ENCODE measurements around the gene PWWP2A.
"Not testable (repeated sequence)": the region's sequence is repeated elsewhere in the genome, so short reads cannot be mapped to it uniquely, and the experiment has no call there.

The PWWP2A gene

DNA sequence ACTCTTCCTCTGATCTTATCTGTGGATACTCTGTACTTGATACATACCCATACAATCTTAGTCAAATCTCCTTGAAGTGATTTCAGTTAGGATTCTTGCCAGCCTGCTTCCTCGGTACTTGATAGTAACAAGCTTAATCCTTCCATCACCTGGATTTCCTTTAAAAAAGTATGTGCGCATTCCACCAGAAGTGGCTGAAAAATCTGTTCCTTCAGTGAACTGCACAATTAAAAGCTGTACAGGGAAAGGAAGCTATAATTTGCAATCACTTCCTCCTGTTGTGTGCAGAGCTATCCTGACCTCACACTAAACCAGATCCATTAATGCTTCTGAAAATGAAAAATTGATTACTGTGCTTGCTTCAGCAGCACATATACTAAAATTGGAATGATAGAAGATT, 47.3 kb downstream of the PWWP2A start:
- no peak for DNase-seq (ENCODE audit: low read depth)

DNA sequence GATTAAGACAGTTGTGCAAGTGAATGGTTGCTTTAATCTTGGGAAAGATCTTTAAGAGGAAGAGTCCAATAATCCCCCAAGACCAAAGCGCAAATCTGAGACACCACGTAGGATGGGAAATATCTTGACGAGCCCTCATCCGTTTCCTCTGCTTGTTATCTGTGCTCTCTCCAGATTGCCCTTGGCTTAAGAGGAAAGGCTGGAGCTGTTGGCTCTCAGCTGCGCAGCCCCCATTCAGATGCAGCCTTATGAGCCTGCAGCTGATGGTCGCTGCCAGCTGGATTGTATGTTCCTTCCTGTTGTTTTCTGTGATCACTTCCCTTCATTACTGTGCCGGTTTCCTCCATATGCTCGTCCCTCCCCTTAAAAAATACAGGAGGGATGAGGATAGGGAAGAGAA, 47.7 kb downstream of the PWWP2A start:
- peak; percentile 14 for DNase-seq (ENCODE audit: low read depth)

DNA sequence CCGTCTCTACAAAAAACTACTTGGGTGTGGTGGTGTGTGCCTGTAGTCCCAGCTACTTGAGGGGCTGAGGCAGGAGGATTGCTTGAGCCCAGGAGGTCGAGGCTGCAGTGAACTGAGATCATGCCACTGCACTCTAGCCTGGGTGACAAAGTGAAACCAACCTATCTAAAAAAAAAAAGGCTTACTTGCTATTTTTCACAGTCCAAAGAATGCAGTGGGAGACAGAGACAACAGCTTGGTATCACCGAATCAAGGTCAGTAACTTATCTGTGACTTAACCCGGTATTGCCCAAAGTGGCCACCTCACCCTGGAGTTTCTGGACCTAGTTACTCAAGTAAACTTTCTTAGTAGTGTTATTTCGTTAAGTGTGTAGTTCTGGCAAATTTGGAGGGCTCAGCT, 50.1 kb downstream of the PWWP2A start:
- not testable (repeated sequence) for DNase-seq (ENCODE audit: low read depth)

DNA sequence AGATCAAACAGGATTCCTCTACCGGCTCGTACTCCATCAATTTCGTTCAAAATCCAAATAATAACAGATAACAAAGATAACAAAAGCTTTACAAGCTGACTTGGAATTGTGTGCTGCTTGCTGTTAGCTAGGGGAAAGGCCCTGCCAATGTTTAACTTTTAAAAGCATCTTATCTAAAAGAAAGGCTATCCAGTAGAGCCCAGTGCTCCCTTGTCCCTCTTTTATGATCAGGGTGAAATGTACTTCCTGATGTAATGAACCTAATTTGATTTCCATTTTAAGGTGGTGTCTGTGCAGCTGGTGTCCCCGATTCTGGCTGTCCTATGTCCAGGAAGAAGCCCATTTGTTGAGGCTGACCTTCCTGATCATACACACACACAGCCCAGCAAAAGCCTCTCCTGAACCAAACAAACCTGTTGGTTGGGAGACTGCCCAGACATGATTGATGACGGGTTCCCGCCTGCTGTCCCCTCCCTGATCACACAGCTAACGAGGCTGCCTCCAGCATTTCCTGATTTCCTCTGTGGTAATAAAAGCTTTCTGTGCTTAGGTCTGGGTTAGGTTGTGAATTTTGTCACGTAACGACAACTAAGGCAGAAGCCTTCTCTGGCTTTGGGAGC, 54.1 kb downstream of the PWWP2A start:
- DNase-seq (ENCODE audit: low read depth): no peak

DNA sequence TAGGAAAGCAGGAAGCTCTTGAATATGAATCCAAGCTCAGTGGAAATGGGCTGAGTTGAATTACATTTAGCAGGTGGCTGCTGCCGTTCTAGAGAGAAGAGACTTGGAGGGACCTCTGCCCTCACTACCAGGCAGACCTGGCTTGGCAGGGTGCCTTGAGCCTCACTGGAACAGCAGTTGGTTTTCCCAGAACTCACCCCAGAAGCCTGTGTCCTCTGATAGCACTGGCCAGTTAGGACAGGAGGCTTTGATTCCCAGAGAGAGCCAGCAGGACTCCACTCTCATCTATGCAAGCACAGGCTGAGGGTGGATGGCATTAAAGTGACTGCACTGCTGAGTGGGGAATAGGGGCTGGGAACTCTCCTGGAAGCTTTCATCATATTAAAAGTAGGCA, 54.8 kb downstream of the PWWP2A start:
- no peak for DNase-seq (ENCODE audit: low read depth)

DNA sequence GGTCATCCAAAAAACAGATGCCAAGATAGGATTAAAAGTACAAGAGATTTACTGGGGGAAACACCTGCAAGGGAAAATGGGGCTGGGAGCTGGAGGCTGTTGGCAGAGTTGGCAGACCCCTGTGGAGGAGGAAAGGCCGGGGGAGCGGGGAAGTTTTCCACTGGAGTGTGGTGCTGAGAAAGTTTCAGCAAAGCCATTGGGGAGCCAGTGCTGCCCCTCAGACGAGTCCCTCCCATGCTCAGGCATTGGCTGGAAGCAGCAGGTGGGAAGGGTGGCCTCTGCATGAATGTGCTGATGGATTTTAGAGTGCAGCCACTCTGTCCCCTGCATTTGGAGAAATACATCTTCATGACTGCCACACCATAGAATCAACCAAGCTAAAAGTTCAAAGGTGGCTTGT, 57.5 kb downstream of the PWWP2A start:
- DNase-seq (ENCODE audit: low read depth): no peak

DNA sequence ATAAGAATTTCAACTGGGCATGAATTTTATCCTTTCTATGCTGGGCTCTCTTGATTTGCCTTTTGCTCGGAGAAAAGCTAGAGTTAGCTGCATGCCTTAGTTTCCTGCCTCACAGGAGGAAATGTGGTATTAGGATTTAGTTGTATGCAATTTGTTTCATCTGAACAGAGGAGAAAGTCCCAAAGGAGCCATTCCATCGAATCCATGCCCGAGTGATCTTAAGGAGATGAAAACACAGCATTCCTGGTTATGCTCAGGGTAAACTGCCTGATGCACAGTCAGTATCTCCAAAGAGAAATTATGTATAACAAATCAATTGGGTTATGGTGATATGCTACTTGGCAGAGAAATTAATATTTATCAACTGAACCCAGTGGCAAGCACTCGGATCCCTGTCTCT, 59.2 kb downstream of the PWWP2A start:
- no peak for DNase-seq (ENCODE audit: low read depth)

DNA sequence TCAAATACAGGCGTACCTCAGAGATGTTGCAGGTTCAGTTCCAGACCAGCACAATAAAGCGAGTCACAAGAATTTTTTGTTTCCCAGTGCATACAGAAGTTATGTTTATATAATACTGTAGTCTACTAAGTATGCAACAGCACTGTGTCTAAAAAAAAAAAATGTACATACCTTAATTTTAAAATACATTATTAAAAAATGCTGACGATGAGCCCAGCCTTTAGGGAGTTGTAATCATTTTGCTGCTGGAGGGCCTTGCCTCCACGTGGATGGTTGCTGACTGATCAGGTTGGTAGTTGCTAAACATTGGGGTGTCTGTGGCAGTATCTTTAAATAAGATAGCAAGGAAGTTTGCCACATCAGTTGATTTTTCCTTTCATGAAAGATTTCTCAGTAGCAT, 62.0 kb downstream of the PWWP2A start:
- DNase-seq (ENCODE audit: low read depth): no peak

DNA sequence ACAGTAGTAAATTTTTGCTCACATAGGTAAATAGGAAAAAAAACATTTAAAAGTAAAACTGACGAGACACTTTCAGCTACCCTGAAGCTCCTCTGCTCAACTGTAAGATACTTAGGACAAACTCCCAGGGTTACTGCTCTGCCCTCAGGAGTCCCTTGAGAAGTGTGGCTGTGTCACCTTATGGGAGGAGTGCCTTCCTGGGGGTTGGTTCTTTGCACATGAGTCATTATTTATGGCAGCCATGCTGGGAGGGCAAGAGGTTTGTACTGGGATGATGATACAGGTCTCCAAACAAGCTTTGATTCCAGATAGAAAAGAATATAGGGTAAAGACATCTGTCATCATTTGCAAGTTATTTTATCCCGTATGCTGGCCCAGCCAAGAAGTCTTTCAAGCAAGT, 64.4 kb downstream of the PWWP2A start:
- DNase-seq (ENCODE audit: low read depth): no peak

DNA sequence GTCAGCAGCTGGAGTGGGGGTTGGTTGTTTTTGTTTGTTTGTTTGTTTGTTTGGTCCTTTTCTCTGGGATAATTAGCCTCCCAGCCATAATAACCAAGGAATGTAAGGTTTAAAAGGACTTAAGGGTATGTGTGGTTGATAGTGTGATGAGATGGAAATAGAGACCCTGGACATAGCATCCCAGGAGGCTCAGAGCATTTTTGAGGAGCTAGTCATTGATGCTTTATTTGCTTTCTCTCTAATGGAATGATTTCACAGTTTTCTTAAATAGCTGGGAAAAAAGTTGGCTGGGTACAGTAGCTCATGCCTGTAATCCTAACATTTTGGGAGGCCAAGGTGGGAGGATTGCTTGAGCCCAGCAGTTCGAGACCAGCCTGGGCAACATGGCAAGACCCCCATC, 65.2 kb downstream of the PWWP2A start:
- no peak for DNase-seq (ENCODE audit: low read depth)

DNA sequence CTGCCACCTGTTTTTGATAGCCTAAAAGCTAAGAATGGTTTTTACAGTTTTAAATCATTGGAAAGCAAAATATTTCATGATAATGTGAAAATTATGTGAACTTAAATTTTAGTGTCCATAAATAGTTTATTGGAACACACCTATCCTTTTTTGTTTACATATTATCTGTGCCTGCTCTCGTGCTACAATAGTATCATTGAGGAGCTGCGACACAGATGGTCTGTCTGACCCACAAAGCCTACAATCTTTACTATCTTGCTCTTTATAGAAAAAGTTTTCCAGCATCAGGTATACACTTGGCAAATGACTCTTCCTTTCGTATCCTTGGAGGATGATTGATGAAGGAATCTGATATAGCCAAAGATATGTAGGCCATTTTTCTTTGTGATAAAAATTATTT, 70.2 kb downstream of the PWWP2A start:
- DNase-seq (ENCODE audit: low read depth): no peak

DNA sequence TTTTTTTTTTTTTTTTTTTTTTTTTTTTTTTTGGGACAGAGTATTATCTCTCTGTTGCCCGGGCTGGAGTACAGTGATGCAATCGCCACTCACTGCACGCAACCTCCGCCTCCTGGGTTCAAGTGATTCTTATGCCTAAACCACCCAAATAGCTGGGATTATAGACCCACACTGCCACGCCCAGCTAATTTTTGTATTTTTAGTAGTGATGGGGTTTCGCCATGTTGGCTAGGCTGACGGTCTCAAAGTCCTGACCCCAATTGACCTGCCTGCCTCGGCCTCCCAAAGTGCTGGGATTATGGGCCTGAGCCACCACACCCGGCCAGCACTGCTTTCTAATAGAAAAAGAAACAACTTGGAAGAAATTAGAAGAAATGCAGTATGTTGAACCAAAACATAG, 71.1 kb downstream of the PWWP2A start:
- no peak for DNase-seq (ENCODE audit: low read depth)

DNA sequence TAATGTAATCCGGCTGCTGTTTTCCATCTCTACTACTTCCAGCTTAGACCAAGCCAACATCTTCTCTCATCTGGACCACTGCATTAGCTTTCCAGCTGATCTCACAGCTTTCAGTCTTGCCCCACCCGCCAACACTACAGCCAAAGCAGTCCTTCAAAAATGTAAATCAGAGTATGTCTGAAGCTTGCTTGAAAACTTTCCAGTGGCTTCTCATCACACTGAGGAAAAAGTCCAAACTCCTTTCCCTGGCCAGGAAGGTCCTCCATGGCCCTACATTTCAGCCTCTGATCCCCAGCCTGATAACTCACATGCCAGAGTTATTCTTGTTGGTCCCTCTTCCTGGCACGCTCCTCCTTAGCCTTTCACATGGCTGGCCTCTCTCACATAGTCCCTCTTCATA, 71.8 kb downstream of the PWWP2A start:
- no peak for DNase-seq (ENCODE audit: low read depth)

DNA sequence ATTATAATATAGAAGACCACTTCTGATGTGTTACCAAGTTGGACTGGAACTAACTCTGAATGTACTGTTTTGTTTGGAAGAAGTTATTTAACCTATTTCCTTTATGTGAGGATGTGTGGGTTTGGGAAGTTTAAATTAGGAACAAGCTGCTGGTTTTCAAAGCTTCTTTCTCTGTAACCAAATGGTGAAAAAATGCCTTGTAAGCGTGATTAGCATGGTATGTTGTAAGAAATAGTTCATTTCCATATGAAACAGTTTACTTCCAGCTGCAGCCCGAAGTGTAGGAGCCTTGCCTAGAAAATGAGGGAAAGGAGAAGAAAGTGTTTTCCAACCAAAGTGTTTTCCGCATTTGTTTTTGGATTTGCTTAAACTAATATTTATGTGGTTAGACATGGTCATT, 74.3 kb downstream of the PWWP2A start:
- no peak for DNase-seq (ENCODE audit: low read depth)

DNA sequence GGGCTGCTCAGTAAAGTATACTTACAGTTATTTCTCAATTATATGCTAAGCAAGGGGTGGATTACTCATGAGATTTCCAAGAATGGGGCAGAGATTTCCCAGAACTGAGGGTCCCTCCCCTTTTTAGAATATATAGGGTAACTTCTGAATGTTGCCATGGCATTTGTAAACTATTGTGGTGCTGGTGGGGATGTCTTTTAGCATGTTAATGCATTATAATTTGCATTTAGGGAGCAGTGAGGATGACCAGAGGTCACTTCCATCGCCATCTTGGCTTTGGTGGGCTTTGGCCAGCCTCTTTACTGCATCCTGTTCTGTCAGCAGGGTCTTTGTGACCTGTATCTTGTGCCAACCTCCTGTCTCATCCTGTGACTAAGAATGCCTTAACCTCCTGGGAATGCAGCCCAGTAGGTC, 74.9 kb downstream of the PWWP2A start:
- DNase-seq (ENCODE audit: low read depth): no peak

DNA sequence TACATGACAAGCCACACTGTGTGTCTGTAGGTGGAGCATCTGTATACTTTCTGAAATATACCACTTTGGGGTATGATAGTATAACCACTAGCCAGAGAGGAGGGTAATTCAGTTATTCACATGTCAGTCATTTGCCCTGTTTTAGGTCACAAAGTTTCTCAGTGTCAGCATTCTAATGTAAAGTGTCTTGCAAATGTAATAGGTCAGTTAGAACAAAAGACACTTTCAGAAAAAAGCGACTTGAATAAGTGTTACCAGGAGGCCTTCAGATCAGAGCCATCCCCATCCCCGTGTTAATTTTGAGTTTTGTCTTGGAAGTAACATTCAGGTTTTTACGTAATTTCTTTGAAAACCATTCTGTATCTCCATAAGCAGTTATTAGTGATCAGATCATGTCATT, 76.6 kb downstream of the PWWP2A start:
- no peak for DNase-seq (ENCODE audit: low read depth)

All from CMK (cell line).